ENCODE results near the gene MYO19.
A peak's percentile ranks its signal among the peaks of the same experiment; 100 is the strongest.
"Not testable (repeated sequence)": the region's sequence is repeated elsewhere in the genome, so short reads cannot be mapped to it uniquely, and the experiment has no call there.

MYO19 gene

DNA sequence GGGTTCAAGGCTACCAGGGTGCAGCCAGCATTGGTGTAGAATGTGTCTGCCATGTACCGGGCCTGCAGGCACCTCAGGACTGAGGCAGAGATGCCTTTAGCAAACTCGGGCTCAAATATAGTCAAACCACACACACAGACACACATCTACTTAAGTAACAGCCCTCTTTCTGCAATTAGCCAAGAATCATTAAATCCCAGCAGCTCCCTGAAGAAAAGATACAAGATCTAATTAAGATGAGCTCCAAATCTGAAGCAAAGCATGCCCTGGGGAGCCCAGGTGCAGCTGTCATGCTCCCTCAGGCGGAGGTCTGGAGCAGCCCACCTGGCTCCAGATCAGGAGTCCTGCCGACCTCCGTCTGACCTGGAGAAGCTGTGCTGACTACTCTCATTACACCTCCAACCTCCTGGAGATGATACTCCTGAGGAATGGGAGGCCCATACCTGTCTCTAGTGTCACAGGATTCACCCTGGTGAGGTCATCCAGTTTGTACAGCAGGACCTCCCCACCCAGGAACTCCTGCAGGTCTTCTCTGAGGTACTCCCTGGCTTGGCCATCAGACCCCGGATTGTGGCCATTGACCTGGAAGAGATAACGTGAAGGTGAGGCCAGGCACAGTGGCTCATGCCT is 6.9 kb downstream of the MYO19 start:
- no peak for DNase-seq

DNA sequence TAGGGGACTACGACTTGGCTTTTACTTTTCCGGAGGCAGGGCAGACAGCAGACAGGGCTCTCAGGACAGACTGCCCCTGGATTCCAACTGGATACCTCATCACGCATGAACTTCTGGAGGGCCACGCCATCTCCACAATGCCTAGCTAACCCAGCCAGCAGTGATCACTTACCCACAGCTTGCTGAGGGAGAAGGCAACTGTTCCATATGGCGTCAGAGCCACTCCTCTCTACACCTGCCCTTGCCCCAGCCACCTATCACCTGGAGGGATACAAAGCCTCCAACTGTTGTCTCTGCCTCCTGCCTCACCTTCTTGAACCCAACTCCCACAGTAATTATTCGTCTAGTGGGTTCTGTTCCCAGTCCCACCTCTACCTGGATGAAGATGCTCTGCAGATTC is 8.8 kb downstream of the MYO19 start:
- DNase-seq, result no peak

DNA sequence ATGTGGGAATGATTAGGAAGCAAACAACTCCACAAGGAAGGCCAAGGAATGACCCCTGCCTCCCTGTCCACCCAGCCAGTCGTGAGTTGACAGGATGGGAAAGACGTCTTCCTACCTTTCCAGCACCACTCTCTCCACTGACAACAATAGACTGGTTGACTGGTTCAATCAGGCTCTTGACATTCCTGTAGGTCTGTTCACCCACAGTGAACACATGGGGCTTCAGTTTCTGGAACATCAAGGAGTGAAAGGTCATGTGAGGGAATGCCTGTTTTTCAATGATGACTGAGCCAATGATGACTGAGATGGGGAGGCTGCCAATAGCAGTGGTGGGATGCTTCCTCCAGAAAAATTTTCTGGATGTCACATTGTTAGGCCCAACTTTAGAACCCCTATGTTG is 9.6 kb downstream of the MYO19 start:
- DNase-seq, result no peak

DNA sequence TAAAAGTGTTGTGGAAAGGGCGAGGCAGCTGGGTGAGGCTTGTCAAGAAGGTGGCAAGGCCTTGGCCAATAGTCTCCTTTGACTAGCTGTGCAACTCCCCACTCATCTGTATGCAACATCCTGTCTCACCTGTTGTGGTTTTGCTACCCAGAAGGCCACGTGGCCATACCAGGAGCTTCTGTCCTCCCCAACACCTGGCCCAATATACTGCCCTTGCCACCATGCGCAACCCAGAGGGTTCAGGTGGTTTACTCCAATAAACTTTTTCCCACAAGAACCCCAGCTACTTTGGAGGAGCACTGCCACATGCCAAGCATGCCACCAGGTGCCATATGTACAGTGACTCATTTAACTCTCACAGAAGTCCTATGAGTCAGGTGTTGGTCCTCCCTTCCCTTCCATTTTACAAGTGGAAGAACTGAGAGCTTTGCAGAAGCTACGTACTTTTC is 10.2 kb downstream of the MYO19 start:
- no peak for DNase-seq

DNA sequence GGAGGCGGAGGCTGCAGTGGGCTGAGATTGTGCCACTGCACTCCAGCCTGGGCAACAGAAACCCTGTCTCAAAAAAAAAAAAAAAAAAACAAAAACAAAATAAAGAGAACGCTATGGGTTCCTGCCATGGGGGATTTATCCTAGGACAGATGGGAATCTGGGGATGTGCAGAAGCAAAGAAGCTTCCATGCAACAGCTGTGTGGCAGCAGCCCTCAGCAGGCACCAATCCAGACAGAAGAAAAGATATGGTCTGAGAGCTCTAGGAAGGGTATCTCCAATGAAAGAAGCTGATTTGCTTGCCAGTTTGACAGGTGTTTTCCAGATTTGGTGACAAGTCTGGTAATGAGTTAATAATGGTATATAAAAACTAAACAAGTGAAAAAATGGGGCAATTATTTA is 11.6 kb downstream of the MYO19 start:
- DNase-seq, result no peak

DNA sequence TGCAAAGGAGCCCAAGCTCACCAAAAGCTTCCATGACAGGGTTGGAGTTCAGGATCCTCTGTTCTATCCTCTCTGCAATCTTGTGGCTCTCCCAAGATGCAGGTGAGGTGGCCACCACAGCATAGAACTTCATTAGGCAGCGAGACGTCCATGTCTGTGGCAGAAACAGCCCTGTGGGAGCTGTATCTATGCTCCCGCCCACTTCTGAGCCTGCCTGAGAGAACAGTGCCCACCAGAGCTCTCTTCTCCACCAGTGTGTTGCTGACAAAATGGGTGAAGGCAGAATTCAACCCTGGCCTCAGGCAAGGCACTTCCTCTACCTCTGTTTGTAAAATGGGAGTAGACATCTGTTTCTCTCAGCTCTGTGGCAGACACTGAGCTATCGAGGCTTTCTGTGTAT is 18.8 kb downstream of the MYO19 start:
- no peak for DNase-seq

DNA sequence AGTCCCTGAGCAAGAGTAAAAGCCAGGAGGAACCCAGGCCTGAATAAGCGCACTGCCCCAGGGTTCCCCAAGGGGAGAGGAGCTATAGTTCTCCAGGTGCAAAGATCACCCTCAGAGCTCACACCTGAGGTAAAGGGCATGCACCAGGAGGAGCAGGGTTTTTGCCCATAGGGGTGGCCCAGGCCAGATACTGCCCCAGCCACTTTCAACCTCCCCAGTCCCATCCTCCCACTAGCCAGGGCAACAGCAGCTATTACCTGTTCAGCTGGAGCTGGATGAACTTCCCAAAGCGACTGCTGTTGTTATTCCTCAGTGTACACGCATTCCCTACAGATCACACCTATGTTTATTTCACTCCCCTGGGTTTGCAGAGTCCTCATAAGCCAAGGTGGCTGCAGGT is 19.8 kb downstream of the MYO19 start:
- no peak for DNase-seq

DNA sequence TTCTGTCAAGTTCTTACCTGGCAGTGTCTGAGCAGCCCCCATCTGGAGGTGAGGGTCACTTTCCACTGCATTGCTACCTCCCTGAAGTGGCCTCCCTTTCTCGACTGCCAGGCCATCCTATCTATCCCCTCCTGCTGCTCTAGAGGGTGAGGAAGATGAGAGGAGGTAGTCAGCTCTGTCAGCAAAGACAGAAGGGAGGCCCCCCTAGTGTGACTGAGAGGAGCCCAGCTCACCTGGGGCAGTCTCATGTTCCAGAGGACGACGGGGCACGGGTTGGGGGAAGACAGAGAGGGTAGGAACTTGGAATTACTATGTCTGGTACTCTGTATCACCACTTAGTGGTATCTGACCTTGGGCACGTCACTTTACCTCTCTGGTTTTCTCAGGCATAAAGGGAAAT is 22.0 kb downstream of the MYO19 start:
- DNase-seq, result no peak

DNA sequence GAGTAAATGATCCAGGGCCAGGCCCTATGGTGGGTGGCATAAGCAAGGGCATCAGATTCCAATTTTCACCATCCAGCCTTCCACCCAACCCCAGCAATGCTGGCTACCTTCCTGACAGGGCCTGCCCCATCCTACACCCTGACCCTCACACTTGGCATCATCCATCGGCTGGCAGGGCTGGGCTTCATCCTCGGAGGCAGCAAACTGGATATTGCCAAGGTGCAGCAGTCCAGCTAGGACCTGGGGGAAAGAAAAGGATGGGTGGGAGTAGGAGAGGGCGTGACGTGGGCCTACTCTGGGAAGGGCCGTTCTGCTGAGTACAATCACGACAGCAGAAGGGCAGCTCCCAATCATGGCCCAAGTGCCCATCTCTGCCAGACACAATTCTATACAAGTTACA is 23.5 kb downstream of the MYO19 start:
- DNase-seq, result no peak

DNA sequence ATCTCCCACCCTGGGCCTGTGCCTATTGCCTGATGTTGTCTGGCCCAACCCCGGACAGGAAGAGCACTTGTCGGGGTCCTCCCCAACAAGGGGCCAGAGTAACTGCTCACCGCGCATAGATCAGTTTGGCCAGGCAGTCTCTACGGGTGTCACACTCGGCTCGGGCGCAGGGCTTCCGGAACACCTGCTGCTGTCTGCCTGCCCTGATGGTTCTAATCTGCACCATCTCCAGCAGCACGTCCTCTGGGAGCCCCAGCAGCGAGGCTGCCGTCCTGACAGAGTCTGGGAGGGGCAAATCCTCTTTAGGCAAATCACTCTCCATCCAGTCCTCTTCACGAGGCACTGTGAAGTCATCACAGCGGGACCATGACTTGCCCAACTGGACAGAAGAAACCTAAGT is 24.0 kb downstream of the MYO19 start:
- DNase-seq, result no peak

DNA sequence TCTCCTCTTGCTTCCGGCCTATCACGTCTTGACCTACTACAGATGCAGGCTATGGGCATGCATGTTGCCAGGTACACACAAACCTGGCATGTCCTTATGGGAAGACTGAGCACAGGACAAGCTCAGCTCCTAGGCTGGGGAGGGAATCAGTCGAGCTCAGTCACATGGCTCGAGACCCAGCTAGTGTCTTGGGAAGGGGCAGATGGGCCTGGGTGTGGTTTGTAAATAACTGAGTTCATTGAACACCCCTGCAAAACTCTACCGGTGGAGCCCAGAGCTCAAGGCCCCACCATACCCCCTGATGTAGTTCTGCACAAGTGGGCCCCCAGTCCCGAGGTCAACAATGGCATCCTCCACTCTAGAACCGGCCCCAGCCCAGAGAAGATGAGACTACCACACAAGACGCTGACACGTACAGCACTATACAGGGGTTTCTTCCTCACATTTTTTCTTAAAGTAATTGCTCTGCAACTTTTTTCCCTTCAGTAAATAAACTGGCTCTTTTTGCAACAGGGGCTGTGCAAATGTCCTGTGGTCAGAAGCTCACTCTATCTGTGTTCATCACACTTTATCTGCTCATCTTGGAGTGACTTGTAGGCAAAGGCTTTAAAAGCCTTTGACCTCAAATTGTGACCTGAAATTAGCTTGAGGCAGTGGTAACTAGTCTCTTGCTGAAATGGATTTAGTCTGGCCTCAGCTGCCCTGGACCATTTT is 25.2 kb downstream of the MYO19 start:
- DNase-seq, result no peak

DNA sequence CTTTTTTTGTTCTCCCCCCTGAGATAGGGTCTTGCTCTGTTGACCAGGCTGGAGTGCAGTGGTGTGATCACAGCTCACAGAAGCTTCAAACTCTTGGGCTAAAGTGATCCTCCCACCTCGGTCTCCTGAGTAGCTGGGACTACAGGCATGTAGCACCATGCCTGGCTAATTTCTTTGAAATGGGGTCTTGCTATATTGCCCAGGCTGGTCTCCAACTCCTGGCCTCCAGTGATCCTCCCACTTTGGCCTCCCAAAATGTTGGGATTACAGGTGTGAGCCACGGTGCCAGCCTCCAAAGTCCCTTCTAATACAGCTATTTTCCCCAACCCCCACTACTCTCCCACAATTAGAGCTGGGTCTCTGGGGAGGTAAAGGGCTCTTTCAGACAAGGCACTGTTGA is 26.2 kb downstream of the MYO19 start:
- not testable (repeated sequence) for DNase-seq

DNA sequence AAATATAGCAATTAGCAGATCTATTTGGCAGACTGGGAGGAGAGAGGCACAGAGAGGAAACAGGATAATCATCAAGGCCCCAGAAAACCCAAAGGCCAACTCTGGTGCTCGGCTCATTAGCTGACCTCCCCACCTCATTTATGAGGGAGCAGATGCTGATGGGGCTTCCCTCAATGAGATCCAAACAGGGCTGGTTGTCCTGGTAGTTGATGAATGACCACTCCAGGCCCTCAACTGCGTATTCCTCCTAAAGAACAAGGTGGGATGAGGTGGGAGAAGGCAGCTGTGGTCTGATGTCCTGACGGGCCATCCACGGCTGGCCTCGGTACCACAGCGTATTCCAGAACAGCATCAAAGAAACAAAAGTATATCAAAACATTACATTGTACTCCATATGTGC is 27.4 kb downstream of the MYO19 start:
- no peak for DNase-seq

DNA sequence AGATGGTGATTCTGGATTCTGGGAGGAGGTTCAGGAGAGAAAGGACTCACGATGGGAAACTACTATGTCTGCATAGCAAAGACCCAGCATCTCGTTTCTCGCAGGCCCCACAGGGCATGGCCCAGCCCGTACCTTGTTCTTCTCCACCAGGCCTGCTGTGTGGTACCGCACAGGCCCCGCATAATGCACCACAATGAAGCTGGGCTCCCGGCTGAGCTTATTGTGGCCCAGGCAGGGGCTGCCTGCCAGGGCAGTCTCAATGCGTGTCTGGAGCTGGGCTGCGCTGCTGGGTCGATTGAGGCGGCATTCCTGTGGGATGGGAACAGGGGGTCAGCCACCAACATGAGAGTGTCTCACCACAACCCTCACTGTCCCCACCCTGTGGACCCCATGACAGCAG is 27.8 kb downstream of the MYO19 start:
- no peak for DNase-seq

DNA sequence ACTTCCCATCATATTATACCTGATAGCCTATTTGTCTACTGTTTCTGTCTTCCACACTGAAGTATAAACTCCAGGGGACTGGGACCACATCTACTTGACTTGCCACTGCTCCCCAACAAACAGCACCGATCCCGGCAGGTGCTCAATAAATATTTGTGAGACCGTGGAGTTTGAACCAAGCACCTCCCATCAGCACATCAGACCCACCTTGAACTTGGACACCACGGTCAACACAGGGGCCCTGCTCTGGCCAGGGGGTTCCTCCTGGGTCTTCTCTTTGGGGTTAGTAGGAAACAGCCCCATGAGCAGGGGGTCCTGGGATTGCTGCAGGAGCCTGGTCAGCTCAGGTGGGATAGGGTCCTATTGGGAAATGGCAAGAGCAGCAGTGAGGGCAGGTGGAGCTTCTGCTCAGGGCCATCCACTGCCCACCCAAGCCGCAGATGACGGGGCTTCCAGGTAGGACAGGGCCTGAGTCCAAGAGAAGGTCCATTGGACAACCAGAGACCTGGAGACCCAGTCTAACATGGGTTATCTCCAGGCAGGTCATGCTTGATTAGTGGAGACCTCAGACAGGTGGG is 28.3 kb downstream of the MYO19 start:
- DNase-seq, result no peak

DNA sequence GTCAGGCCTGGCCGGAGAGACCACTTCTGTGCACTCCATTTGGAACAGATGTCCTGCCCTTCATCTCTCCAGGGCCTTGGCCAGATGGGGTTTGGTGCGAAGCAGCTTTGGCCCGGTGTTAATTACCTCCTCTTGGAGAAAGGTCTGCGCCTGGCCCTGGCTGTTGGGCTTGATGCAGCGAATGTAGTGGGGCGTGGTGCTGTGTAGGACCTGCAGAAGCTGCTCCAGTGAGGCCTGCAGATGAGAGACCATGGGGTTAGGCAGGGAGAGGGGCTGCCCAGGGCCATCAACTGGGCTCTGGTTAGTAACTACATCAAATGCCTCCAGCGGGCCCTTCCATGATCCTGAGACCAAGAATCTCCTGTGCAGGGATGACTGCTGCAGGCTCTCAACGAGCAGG is 29.5 kb downstream of the MYO19 start:
- peak; percentile 9 to 60 for DNase-seq

DNA sequence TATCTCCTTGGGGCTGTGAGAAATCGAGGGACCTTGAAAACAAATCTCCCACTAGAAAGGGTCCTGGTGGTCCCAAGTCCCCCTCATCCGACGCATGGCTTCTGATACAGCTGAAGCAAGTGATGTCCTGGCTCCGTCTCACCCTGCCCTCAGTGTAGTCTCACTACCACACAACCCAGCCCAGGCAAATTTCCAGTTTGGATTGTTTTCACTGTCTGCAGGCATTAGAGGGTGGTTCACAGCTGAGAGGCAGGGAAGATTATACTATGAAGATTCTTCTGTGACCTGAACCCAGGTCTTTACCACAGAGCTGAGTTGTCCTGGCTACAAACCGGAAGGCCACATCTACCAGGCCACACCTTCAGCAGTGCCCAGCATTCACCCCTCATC is 30.5 kb downstream of the MYO19 start:
- DNase-seq, result no peak

DNA sequence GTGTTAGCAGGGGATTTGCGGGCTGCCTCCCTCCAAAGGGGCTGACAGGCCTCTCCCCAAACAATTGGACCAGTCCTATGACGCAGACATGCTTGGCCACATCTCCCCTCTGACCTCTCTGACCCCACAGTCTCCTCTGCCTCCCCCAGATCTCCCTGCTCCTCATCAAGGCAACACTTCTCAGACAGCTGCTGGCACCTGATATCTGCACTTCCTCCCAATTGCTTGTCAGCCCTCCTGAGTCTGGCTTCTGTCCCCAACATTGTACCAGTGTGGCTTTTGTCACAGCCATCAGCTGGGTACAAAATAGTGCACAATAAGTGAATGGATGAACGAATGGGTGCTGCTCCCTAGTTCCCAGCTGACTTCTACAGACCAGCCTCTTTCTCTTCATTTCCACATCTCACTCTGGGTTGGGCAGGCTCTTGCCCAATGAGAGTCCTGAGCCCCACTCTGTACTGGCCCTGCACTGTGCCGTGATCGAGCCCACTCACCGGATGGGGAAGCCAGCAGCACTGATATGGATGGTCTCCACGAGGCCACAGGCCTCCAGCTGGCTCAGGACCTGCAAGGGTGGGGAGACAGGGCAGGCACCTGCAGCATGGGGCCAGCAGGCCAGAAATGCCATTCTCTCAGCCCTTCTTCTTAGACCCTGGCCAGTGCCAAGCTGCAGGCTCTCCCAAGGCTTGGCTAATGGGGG is 31.1 kb downstream of the MYO19 start:
- DNase-seq, result no peak

DNA sequence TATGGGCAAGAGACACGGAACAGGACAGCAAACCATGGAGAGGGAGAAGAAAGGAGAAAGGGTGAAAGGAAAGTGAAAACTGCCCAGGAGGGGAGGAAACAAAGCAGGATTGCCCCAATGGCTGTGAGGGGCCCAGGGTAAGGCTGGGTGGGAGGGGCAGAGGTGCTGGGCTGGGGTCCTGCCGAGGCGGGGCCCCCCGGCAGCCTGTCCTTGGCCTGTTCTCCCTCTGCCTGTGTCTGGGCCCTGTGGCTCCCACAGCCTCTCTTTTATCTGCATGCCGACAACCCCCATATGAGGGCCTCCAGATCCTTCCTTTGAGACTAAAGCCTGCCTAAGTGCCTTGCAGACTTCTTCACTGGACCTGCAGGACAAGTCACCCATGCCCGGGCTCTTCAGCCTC is 32.7 kb downstream of the MYO19 start:
- DNase-seq, result no peak

DNA sequence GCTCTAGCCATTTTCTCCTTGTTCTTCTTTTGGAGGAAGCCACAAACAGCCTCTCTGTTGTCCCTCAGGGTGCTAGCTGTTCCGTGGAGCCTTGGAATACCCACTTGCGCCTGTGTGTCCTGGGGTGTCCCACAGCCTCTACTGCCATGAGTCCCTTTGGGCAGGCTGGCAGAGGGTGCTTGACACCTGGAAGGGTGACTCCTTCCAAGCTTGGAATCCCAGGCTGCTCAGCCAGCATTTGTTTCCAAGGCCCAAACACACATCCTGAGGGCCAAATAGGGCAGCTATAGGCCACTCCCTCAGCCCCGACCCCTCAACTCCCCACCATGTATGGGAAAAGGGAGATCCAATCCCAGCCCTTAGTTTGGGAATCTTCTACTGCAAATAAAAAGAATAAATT is 33.3 kb downstream of the MYO19 start:
- no peak for DNase-seq

DNA sequence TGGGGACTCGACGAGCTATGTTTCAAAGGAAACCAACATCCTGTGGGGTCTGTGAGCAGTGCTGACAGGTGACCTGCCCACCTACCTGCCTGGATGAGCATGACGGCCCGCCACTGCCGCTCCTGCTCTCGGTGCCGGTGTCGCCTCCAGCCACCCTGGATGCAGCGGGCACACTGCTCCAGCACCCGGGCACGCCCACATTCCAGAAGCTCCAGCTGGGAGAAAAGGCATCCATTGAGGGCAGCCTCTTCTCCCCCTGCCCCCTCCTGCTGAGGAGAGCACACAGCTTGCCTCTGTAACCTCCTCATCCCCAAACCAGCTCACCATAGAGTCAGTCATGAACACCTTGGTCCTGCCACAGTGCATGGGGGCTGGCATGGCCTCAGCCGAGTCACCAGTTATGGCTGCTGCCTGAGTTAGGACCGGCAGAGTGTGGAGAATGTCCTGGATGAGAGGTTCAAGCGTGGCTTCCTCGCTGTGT is 33.9 kb downstream of the MYO19 start:
- DNase-seq, result no peak

DNA sequence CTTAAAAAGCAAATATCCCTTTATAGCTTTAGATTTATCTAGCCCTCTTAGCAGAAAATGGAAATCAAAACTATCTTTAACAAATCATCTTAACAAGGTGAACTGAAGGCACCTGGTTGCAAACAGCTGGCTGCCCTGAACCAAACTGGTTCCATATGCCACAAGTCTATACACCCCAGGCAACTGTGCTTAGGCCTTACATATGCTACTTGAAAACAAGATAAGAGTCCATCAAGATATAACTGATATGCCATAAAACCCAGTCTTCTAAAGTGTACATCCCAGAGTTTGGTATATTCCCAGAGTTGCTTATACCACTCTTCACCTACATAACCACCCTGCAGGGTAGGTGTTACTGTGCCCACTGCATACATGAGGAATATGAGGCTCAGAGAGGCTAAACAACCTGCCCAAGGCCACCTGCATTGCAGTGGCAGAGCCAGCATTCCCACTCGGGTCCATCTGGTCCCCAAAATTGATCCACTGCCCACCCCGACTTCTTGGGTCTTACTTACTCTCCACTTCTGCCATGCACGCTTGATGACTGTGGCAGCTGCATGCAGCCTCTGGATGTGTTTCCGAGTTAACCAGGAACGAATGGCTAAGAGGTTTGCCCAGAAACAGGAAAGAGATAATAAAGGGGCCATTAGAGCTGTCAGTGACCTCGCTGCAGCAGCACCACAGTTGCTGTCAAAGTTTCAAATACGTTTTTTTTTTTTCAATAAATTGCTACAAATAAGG is 35.9 kb downstream of the MYO19 start:
- DNase-seq, result no peak

DNA sequence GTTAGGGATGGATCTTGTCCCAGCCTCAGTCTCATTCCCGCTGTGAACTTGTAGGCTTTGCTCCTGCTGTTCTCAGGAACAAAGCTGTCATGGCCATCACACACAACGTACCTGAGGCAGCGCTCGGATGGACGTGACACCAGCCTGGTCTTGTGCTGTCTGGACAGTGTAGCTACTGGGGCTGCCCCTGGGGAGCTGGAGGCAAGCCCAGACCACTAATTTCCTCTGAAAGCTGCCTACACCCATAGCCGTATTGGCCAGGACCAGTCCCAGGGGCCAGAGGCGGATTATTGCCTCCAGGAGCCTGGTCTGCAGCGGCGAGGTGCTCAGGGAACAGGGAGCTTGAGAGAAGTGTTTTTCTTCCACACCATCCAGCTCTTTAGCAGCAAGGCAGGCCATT is 36.5 kb downstream of the MYO19 start:
- no peak for DNase-seq
